Activated CD8-positive, alpha-beta memory T cell treated with anti-CD3 and anti-CD28 coated beads, Interleukin-2, amount 10 ng/mL, durations not matched to agents 7 days and 5 days (primary cell): Measurements from ENCODE around the gene PODNL1. TPM values are rescaled to one million over a fixed set of nuclear protein-coding genes. Genes with fewer than 3 reads are reported as not detected.

ENCODE experiments used
- ATAC-seq: fragments of 150-1000 bp; cut with Tn5 transposase; one replicate; pipeline ENCODE4 v1.10.0; 2021; ENCODE audit warnings: moderate library complexity
- CTCF ChIA-PET: fragments of 350-600 bp; sonication (Branson Sonifier 250); formaldehyde crosslinking; loops from one replicate; lab custom pipeline; 2021; ENCODE audit warnings: antibody characterized with exemption; lab: Charles Lee
- DNase-seq: peaks from one replicate; pipeline ENCODE4 v3.0.0-alpha.2; 2020
- H3K27ac Mint-ChIP-seq: one replicate; pipeline ENCODE4 v1.8.0; 2021; ENCODE audit warnings: mild to moderate bottlenecking, mixed read lengths
- H3K27me3 Mint-ChIP-seq: one replicate; pipeline ENCODE4 v1.8.0; 2021; ENCODE audit warnings: mixed read lengths
- H3K36me3 Mint-ChIP-seq: one replicate; pipeline ENCODE4 v1.8.0; 2021; ENCODE audit warnings: mild to moderate bottlenecking, mixed read lengths
- H3K4me1 Mint-ChIP-seq: one replicate; pipeline ENCODE4 v1.8.0; 2021; ENCODE audit warnings: mixed read lengths
- H3K4me3 Mint-ChIP-seq: one replicate; pipeline ENCODE4 v1.8.0; 2021; ENCODE audit warnings: mild to moderate bottlenecking, moderate library complexity, mixed read lengths
- H3K9me3 Mint-ChIP-seq: one replicate; pipeline ENCODE4 v1.8.0; 2022; ENCODE audit warnings: low read depth, mixed read lengths
- total RNA-seq, 2 experiments: library from RNA; stranded (reverse); gene quantifications; one replicate each; pipeline ENCODE4 v1.2.3, GENCODE V29; 2021

PODNL1 gene
- total RNA-seq, 2 experiments from 2014 or later: 0.29 to 0.47 TPM

GRCh38 chr19:13885826-13886365 lies 52.3 kb downstream of the PODNL1 start:
- DNase-seq (no peak), ATAC-seq (no peak)
- Mint-ChIP-seq H3K27ac (peak overlapping the region; percentile 15), H3K9me3 (no peaks in the 10 kb centered on the region), H3K4me3 (no peak overlapping the region), H3K27me3 (peaks cover 9% of the 10 kb centered on the region), H3K36me3 (no peaks in the 10 kb centered on the region), H3K4me1 (peaks cover 54% of the 10 kb centered on the region)
- CTCF ChIA-PET: interaction anchor here (1.2 to 11.4 kb wide), 9 partner anchors 12 to 251 kb away, joined by 4 to 153 read pairs (median 8); partner anchors contain the start of genes ASF1B and MISP3

DNA sequence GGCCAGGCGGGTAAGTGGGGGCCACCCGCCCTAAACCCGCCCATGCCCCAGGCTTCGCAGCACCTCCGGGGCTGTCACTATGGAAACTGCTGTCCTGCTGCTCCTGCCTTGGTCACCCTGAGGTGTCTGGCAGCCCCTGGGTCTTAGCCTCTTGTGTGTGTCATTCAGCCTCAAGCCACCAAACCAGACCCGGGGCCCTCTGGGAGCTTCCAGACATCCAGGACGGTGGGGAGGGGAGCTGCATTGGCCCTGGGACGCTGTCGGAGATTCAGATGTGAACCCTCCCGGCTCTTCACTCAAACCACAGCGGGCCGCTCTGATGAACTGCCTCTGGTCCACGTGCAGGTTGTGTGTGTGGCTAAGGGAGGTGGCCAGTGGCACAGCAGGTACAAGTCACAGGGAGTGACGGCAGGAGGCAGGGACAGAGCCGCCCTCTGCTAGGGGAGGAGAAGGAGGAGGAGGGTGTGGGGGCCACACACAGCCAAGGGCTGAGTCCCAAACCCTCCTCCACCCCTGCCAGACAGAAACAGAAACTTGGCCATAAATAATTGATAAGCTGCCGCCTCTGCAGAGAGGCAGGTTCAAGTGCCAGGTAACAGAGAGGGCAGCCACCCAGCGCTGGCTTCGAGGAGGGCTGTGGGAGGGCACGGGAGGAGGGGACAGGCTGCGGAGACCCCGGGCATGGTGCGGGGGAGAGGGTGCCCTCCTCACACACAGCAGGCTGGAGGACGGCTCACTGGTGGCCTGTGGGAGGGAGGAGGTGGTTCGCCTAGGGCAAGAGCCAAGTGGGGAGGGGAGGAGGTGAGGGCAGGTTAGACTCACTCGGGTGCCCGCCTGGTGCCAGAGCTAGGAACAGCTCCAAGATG lies 53.3 kb downstream of the PODNL1 start:
- Mint-ChIP-seq H3K4me3 (no peak overlapping the region), H3K27ac (no peak overlapping the region), H3K36me3 (no peaks in the 10 kb centered on the region), H3K9me3 (no peaks in the 10 kb centered on the region), H3K4me1 (peaks cover 62% of the 10 kb centered on the region), H3K27me3 (peaks cover 9% of the 10 kb centered on the region)
- no peak for DNase-seq
- ATAC-seq: no peak
- CTCF ChIA-PET: interaction anchor here (0.9 to 11.4 kb wide), 5 partner anchors 16 to 186 kb away, joined by 4 to 153 read pairs (median 7); partner anchors contain the start of gene MISP3

- CTCF ChIA-PET: interaction anchor here (0.6 to 11.4 kb wide), 7 partner anchors 13 to 194 kb away, joined by 3 to 153 read pairs (median 3); partner anchors contain the start of genes BRME1, CC2D1A, DCAF15 and MISP3
- Mint-ChIP-seq H3K27me3 (peaks cover 9% of the 10 kb centered on the region), H3K4me3 (no peak overlapping the region), H3K9me3 (no peaks in the 10 kb centered on the region), H3K4me1 (peaks cover 64% of the 10 kb centered on the region), H3K27ac (no peak overlapping the region), H3K36me3 (no peaks in the 10 kb centered on the region)
- DNase-seq (no peak), ATAC-seq (no peak)
Measured at GRCh38 chr19:13883516-13884064, 54.6 kb downstream of the PODNL1 start.

- H3K36me3 Mint-ChIP-seq: no peaks in the 10 kb centered on the region
Measured at GRCh38 chr19:13882836-13883235, 55.4 kb downstream of the PODNL1 start.

DNA sequence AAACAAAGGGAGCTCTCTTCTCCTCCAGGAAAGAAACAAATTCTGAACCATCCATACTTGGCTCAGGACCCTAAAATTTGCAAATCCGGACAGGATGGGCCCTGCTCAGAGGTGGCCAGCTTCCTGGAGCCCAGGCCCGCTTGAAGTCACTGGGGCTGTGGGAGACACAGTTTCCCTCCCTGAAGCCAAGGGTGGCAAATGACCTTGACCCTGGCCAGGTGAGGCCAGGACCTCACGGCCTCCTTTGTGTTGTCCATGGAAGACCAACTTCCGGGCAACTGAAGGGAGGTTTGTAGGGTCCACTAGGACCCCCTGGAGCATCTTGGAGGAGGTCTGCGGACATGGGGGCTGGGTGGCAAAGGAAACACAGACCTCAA lies 55.8 kb downstream of the PODNL1 start:
- Mint-ChIP-seq H3K4me3 (no peak overlapping the region), H3K36me3 (no peaks in the 10 kb centered on the region), H3K27ac (peak overlapping the region; percentile 82), H3K4me1 (peaks cover 56% of the 10 kb centered on the region), H3K27me3 (peaks cover 9% of the 10 kb centered on the region), H3K9me3 (no peaks in the 10 kb centered on the region)
- no peak for ATAC-seq
- CTCF ChIA-PET: interaction anchor here (0.8 to 11.4 kb wide), 16 partner anchors 20 to 466 kb away, joined by 3 to 153 read pairs (median 12); partner anchors contain the start of genes ASF1B, DCAF15, IL27RA and MISP3
- no peak for DNase-seq

More at GRCh38 chr19:13882836-13883235, 55.4 kb downstream of the PODNL1 start:
- Mint-ChIP-seq H3K27ac (peak overlapping the region; percentile 82), H3K27me3 (peaks cover 9% of the 10 kb centered on the region), H3K4me3 (no peak overlapping the region), H3K4me1 (peaks cover 60% of the 10 kb centered on the region), H3K9me3 (no peaks in the 10 kb centered on the region)
- CTCF ChIA-PET: interaction anchor here (0.5 to 11.4 kb wide), 14 partner anchors 10 to 465 kb away, joined by 3 to 153 read pairs (median 14); partner anchors contain the start of genes ASF1B, BRME1, CC2D1A and DCAF15
- DNase-seq (no peak), ATAC-seq (no peak)

DNA sequence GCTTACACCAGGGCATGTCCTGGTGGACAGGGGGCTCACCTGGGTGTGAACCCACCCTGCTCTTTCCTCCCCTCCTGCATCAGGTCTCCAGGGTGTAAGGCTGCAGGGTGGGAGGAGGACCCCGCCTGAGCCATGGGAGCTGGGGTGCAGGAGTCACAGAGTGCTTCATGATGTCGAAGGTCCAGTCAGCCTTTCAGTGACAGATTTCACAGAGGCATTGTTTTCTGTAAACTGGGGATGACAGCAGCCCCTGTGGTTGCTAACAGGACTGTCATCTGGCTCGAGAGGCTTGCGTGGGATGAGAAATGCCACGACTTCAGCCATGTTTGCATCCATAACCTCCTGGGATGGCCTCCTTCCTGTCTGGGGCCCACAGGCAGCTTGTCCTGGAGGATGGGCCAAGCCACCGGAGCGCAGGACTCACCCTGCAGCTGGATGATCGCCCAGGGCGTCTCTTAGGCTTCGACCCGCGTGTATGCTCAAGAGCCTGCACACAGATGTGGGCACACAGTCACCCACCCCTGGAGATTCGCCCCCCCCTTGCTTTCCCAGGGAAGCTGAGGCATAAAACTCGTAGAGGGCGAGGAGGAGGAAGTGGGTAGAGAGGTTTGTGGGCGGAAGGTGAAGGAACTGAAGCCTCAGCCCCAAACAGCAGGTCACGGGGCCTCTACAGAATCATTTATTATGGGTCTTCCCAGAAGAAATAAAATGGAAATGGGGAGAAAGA lies 56.4 kb downstream of the PODNL1 start:
- H3K4me1 Mint-ChIP-seq: peaks cover 50% of the 10 kb centered on the region
- H3K36me3 Mint-ChIP-seq: no peaks in the 10 kb centered on the region
- H3K27me3 Mint-ChIP-seq: peaks cover 9% of the 10 kb centered on the region
- peak; percentile 82 for DNase-seq
- no peak for ATAC-seq
- H3K9me3 Mint-ChIP-seq: no peaks in the 10 kb centered on the region
- H3K27ac Mint-ChIP-seq: peak overlapping the region; percentile 82
- peak overlapping the region; percentile 40 for H3K4me3 Mint-ChIP-seq
- CTCF ChIA-PET: interaction anchor here (0.8 to 11.4 kb wide), 21 partner anchors 19 to 539 kb away, joined by 3 to 153 read pairs (median 11); partner anchors contain the start of genes ASF1B, DCAF15, IL27RA and MISP3

DNA sequence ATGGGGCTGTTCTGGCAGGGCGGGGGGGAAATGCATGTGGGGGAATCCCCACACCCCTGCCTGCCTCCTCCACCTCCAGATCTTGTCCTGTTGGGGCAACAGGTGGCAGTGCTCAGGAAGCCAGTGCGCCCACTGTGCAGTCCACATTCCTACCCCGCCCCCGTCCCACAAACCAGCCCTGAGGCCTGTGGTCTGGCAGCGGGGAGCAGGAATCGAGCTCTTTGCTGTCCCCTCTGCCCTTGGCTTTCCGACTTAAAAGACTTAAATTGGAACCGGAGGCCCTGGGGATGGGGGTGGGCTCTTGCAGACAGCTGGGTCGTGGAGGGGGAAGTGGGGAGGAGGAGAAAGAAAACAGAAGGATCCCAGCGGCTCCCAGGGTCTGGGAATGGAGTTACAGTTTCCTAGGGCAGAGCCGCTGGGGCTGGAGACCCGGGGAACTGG lies 56.9 kb downstream of the PODNL1 start:
- Mint-ChIP-seq H3K4me3 (no peak overlapping the region), H3K27ac (peak overlapping the region; percentile 82), H3K9me3 (no peaks in the 10 kb centered on the region), H3K4me1 (peaks cover 44% of the 10 kb centered on the region), H3K36me3 (no peaks in the 10 kb centered on the region), H3K27me3 (peaks cover 9% of the 10 kb centered on the region)
- CTCF ChIA-PET: interaction anchor here (0.6 to 11.4 kb wide), 25 partner anchors 19 to 539 kb away, joined by 3 to 153 read pairs (median 6); partner anchors contain the start of genes ASF1B, DCAF15, IL27RA and MISP3
- ATAC-seq: no peak
- DNase-seq: peak; percentile 61

Other genes with a start within 250 kb of the PODNL1 start
- gene MRI1, start 173.9 kb downstream of the PODNL1 start, total RNA-seq: 10 to 100 TPM; 51.7 to 59.3 TPM
- 10 to 100 TPM; 77.7 to 94.0 TPM for gene C19orf53, start 164.0 kb downstream of the PODNL1 start, total RNA-seq
- 1 to 10 TPM; 8.1 to 8.4 TPM for gene ZSWIM4, start 143.0 kb downstream of the PODNL1 start, total RNA-seq
- gene NANOS3, start 61.3 kb downstream of the PODNL1 start, total RNA-seq: 1 to 10 TPM; 1.1 to 2.8 TPM
- gene BRME1, start 32.3 kb downstream of the PODNL1 start, total RNA-seq: 1 to 10 TPM; 4.1 to 4.4 TPM
- gene CC2D1A, start 32.2 kb downstream of the PODNL1 start, total RNA-seq: 10 to 100 TPM; 34.0 to 35.1 TPM
- 10 to 100 TPM; 82.5 to 94.3 TPM for gene DCAF15, start 14.1 kb upstream of the PODNL1 start, total RNA-seq
- 10 to 100 TPM; 16.0 to 17.8 TPM for gene RFX1, start 67.9 kb upstream of the PODNL1 start, total RNA-seq
- not detected for gene RLN3, start 89.7 kb upstream of the PODNL1 start, total RNA-seq
- 10 to 100 TPM; 29.7 to 60.3 TPM for gene IL27RA, start 93.3 kb upstream of the PODNL1 start, total RNA-seq
- gene PALM3, start 123.7 kb upstream of the PODNL1 start, total RNA-seq: not detected
- gene MISP3, start 134.4 kb upstream of the PODNL1 start, total RNA-seq: 1 to 10 TPM; 1.4 to 2.4 TPM
- gene C19orf67, start 147.4 kb upstream of the PODNL1 start, total RNA-seq: not detected
- 10 to 100 TPM; 60.4 to 81.9 TPM for gene SAMD1, start 152.3 kb upstream of the PODNL1 start, total RNA-seq
- gene PRKACA, start 179.3 kb upstream of the PODNL1 start, total RNA-seq: 10 to 100 TPM; 42.3 to 65.4 TPM
- 100 to 1,000 TPM; 117 to 124 TPM for gene ASF1B, start 198.2 kb upstream of the PODNL1 start, total RNA-seq